ENCODE results near the gene POLA1.

Gene POLA1

DNA sequence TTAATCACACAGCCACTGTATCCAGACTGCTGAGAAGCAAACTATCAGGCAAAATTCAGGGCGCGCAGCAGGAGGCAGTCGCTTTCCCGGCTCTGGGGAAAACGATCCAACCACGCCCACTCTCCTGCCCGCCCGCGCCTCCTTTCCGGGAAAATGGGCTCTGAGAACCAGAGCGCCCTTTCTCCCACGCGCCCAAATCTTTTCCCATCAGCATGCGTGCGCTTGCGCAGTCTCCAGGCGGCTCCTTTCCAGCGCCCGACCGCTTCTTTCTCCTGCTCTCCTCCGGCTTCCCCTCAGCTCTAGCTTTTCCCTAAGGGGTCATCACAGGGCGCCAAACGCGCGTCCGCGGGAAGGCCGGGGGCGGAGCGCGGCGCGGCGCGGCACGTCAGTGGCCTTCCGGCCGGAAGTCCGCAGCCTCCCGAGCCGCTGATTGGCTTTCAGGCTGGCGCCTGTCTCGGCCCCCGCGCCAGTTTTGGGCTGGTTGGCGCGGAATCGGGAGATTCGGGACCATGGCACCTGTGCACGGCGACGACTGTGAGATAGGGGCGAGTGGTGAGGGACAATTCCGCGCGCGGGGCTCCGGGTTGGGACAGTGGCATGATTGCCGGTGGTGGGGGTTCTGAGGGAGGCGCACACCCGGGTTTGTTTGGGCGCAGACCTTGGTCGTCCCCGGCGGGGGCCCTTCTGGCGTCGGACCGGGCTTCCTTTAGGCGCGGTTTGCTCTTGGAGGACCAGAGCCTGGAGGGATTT lies at the start of gene POLA1:
Gene POLA1 (plus strand): TSS at position 466 of the 750 bp plus-strand sequence. CDS start 44 bp downstream, at position 510.
- Histone ChIP-seq H3K9me2 (replicated peaks; ENCODE audit: insufficient read depth, low read length) (no peaks in the 10 kb centered on the region), H3K79me2 (ENCODE audit: low read length) (peaks cover 49% of the 10 kb centered on the region), H3K4me2 (ENCODE audit: low read depth, low read length) (peak within 1 kb of the TSS; percentile 77), H3K27ac (ENCODE audit: low read length) (peak within 1 kb of the TSS; percentile 68; the same call in 1 of the 2 replicates), H3F3A (ENCODE audit: insufficient read depth, low read length) (peaks cover 14% of the 10 kb centered on the region), H3K4me3 (ENCODE audit: low read length) (peak within 1 kb of the TSS; percentile 84), H2AFZ (ENCODE audit: low read length) (peak within 1 kb of the TSS; percentile 48; the same call in 1 of the 2 replicates), H3K27me3 (replicated peaks; ENCODE audit: insufficient read depth, low read length) (no peaks in the 10 kb centered on the region), H4K20me1 (ENCODE audit: insufficient read depth, low read length) (no peaks in the 10 kb centered on the region), H3K36me3 (replicated peaks; ENCODE audit: insufficient read depth, low read length) (no peaks in the 10 kb centered on the region), H3K9me3 (replicated peaks; ENCODE audit: insufficient read depth, low read length) (no peaks in the 10 kb centered on the region), H3K9ac (ENCODE audit: low read length) (peak within 1 kb of the TSS; percentile 91), H3K4me1 (ENCODE audit: low read length) (peaks cover 17% of the 10 kb centered on the region)
- DNase-seq = peak; percentile 88
- no peak for TF ChIP-seq EZH2phosphoT487 (IDR thresholded peaks at IDR 0.05; ENCODE audit: low read length)
- TF ChIP-seq, protein P1, sequence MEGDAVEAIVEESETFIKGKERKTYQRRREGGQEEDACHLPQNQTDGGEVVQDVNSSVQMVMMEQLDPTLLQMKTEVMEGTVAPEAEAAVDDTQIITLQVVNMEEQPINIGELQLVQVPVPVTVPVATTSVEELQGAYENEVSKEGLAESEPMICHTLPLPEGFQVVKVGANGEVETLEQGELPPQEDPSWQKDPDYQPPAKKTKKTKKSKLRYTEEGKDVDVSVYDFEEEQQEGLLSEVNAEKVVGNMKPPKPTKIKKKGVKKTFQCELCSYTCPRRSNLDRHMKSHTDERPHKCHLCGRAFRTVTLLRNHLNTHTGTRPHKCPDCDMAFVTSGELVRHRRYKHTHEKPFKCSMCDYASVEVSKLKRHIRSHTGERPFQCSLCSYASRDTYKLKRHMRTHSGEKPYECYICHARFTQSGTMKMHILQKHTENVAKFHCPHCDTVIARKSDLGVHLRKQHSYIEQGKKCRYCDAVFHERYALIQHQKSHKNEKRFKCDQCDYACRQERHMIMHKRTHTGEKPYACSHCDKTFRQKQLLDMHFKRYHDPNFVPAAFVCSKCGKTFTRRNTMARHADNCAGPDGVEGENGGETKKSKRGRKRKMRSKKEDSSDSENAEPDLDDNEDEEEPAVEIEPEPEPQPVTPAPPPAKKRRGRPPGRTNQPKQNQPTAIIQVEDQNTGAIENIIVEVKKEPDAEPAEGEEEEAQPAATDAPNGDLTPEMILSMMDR (IDR thresholded peaks at IDR 0.05; ENCODE audit: low read length) = 0 out of 2 replicates have a peak, but pooled peaks have one; percentile 4

DNA sequence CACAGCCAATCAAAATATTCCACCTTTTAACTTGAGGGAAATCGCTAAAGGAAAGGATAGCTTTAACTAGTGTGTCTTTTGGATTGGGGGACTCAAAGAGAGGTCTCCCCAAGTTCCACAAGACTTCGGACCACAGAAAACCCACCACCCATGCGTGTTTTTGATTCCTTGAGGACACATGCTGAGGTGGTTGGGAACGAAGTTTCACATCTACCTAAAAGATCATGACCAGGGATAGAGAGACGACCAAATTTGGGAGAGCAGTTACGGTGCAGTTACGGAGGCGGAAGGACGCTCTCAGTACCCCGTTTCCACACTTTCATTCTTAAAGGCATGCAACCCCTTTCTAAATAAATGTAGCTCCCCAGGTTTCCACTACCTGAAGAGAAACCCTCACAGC lies 47.7 kb upstream of the POLA1 start:
- Histone ChIP-seq H3K4me1 (ENCODE audit: low read length) (peaks cover 3% of the 10 kb centered on the region; the same call in 1 of the 2 replicates), H2AFZ (ENCODE audit: low read length) (no peak overlapping the region), H3K27me3 (replicated peaks; ENCODE audit: insufficient read depth, low read length) (no peaks in the 10 kb centered on the region), H4K20me1 (ENCODE audit: insufficient read depth, low read length) (no peaks in the 10 kb centered on the region), H3K4me3 (ENCODE audit: low read length) (no peak overlapping the region), H3K9me2 (replicated peaks; ENCODE audit: insufficient read depth, low read length) (no peaks in the 10 kb centered on the region), H3K36me3 (replicated peaks; ENCODE audit: insufficient read depth, low read length) (no peaks in the 10 kb centered on the region), H3K4me2 (ENCODE audit: low read depth, low read length) (no peak overlapping the region), H3K27ac (ENCODE audit: low read length) (no peak overlapping the region), H3F3A (ENCODE audit: insufficient read depth, low read length) (peaks cover 5% of the 10 kb centered on the region; the same call in 1 of the 2 replicates), H3K79me2 (ENCODE audit: low read length) (no peaks in the 10 kb centered on the region), H3K9ac (ENCODE audit: low read length) (no peak overlapping the region), H3K9me3 (replicated peaks; ENCODE audit: insufficient read depth, low read length) (no peaks in the 10 kb centered on the region)
- no peak for DNase-seq
- TF ChIP-seq EZH2phosphoT487 (IDR thresholded peaks at IDR 0.05; ENCODE audit: low read length) = no peak
- no peak for TF ChIP-seq EZH2 (optimal IDR thresholded peaks at IDR 0.05; ENCODE audit: low read depth, low read length)
- TF ChIP-seq, protein P1 (IDR thresholded peaks at IDR 0.05; ENCODE audit: low read length) = no peak

DNA sequence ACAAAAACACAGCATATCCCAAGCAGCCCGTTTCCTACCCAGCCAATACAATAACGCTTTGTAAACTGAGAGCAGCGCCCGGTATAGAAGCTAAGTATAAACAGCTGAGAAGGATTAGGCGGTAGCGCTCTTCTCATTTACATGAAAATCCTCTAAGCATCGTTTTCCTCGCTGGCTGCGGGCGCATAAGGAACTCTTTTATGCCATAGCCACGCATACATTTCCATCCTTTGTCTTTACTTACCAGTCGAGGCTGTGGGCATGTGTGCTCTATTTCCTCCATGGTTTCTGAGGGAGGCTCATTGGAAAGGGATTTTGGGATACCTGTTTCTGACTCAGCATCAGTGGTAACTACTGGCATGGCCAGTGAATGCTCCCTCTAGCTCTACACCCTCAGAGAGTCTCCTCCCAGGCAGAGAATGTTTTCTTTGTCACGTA lies 47.0 kb upstream of the POLA1 start:
- Histone ChIP-seq H3K79me2 (ENCODE audit: low read length) (no peaks in the 10 kb centered on the region), H3K9me2 (replicated peaks; ENCODE audit: insufficient read depth, low read length) (no peaks in the 10 kb centered on the region), H3F3A (ENCODE audit: insufficient read depth, low read length) (peaks cover 5% of the 10 kb centered on the region; the same call in 1 of the 2 replicates), H3K4me3 (ENCODE audit: low read length) (peak overlapping the region; percentile 60), H3K9me3 (replicated peaks; ENCODE audit: insufficient read depth, low read length) (no peaks in the 10 kb centered on the region), H3K4me2 (ENCODE audit: low read depth, low read length) (peak overlapping the region; percentile 86), H3K27me3 (replicated peaks; ENCODE audit: insufficient read depth, low read length) (no peaks in the 10 kb centered on the region), H3K4me1 (ENCODE audit: low read length) (peaks cover 3% of the 10 kb centered on the region; the same call in 1 of the 2 replicates), H3K36me3 (replicated peaks; ENCODE audit: insufficient read depth, low read length) (no peaks in the 10 kb centered on the region), H3K27ac (ENCODE audit: low read length) (peak overlapping the region; percentile 23; the same call in 1 of the 2 replicates), H2AFZ (ENCODE audit: low read length) (peak overlapping the region; percentile 78; the same call in 1 of the 2 replicates), H3K9ac (ENCODE audit: low read length) (peak overlapping the region; percentile 16; the same call in 1 of the 2 replicates), H4K20me1 (ENCODE audit: insufficient read depth, low read length) (no peaks in the 10 kb centered on the region)
- no peak for TF ChIP-seq EZH2 (optimal IDR thresholded peaks at IDR 0.05; ENCODE audit: low read depth, low read length)
- TF ChIP-seq EZH2phosphoT487 (IDR thresholded peaks at IDR 0.05; ENCODE audit: low read length) = no peak
- TF ChIP-seq, protein P1 (IDR thresholded peaks at IDR 0.05; ENCODE audit: low read length) = no peak
- DNase-seq = no peak

Data from MM.1S (cell line).